NCI-H526 treated with DMSO at 0.1 percent for 48 hours (cell line): ENCODE data around the gene SBDS.

Experiments used
- DNase-seq: peaks from one replicate; lab custom pipeline; 2025; lab: John Stamatoyannopoulos, UW

Gene SBDS

GRCh38 chr7:66937940-66938339 is 57.4 kb downstream of the SBDS start:
- no peak for DNase-seq
